Thoracic aorta (tissue), 2 donors: ENCODE data around the gene ADCY7. TPM values are rescaled to one million over a fixed set of nuclear protein-coding genes. Genes with fewer than 3 reads are reported as not detected.
"Not testable (repeated sequence)": the region's sequence is repeated elsewhere in the genome, so short reads cannot be mapped to it uniquely, and the experiment has no call there.

Source experiments
- ATAC-seq: fragments of 150-250 bp; one replicate; pipeline ENCODE4 v1.8.0; 2017; ENCODE audit warnings: low read depth; ENCODE audit not compliant: insufficient number of reproducible peaks, low FRiP score
- DNase-seq: peaks from one replicate; pipeline ENCODE4 v3.0.0-alpha.2; 2020; ENCODE audit warnings: low spot score
- H3K27ac ChIP-seq, 2 donors: fragments of 200-600 bp; sonication (generic); 1 replicate in 1 of 2; 2 replicates in 1 of 2; pipeline ENCODE4 v1.5.1; 2016; ENCODE audit warnings: mild to moderate bottlenecking in 2 of 2, moderate library complexity in 2 of 2
- H3K27me3 ChIP-seq: fragments of 200-600 bp; sonication (generic); replicated peaks from 2 replicates; pipeline ENCODE4 v1.6.0; 2016; ENCODE audit warnings: mild to moderate bottlenecking; ENCODE audit not compliant: insufficient read depth
- H3K36me3 ChIP-seq: fragments of 200-600 bp; sonication (generic); one replicate; pipeline ENCODE4 v1.5.1; 2016
- H3K4me1 ChIP-seq, 2 donors: fragments of 200-600 bp; sonication (generic); 1 replicate in 1 of 2; 2 replicates in 1 of 2; pipeline versions ENCODE4 v1.5.1 to v1.6.0; 2016; ENCODE audit warnings: low read depth in 2 of 2, mild to moderate bottlenecking in 1 of 2; ENCODE audit not compliant: control insufficient read depth in 1 of 2
- H3K4me3 ChIP-seq: fragments of 200-600 bp; sonication (generic); 2 replicates; pipeline ENCODE4 v1.5.1; 2016; ENCODE audit warnings: mild to moderate bottlenecking
- H3K9me3 ChIP-seq: fragments of 200-600 bp; sonication (generic); 2 replicates; pipeline ENCODE4 v1.5.1; 2016
- CTCF ChIP-seq: fragments of 200-600 bp; sonication (generic); IDR thresholded peaks from one replicate; pipeline ENCODE4 v1.5.1; 2019; ENCODE audit warnings: antibody characterized with exemption
- total RNA-seq, 2 donors: library from RNA; depleted of rRNA; stranded (reverse); fragments of >200 nt; gene quantifications; one replicate each; pipeline versions ENCODE4 v1.1.0 to v1.2.3, GENCODE V29; 2016

ADCY7 gene
- total RNA-seq, 2 donors from 2014 or later, result 35.9 to 39.8 TPM

GRCh38 chr16:50238868-50239301, 27.5 kb upstream of the ADCY7 start:
- ATAC-seq (no peak), DNase-seq (no peak)
- no peaks in the 10 kb centered on the region for H3K9me3 ChIP-seq
- no peak overlapping the region for H3K27ac ChIP-seq
- H3K4me1 ChIP-seq, result peaks cover 0 to 8% of the 10 kb centered on the region in 2 donors
- no peaks in the 10 kb centered on the region for H3K36me3 ChIP-seq
- TF ChIP-seq CTCF, result no peak
- no peaks in the 10 kb centered on the region for H3K27me3 ChIP-seq
- H3K4me3 ChIP-seq, result no peak overlapping the region

DNA sequence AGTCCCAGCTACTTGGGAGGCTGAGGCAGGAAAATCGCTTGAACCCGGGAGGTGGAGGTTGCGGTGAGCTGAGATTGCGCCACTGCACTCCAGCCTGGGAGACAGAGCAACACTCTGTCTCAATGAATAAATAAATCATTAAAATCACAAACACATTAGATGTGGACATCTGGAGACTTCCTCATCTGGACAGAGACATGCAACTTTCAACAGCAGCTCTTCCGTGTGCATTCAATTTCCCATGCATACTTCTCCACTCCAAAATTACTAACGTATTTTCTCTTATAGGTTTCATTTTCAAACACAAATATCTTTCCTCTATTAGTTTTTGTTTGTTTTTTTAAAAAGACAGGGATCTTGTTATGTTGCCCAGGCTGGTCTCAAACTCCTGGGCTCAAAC, 23.3 kb upstream of the ADCY7 start:
- ATAC-seq, result not testable (repeated sequence)

DNA sequence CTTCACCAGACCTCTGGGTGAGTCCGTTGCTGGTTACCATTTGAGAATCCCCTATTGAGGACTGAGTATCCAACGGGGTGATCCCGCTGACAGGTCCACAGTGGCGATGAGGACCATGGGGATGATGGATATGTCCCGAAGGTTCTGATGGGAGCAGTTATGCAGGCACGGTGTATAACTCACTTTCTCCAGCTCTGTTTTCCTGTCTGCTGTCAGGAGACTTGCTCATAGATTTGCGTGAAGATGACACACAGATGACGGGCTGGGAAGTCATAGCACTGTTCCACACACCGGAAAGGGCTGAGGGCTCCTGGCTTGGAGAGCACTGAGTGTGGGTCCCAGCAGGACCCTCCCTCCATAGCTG, 22.2 kb upstream of the ADCY7 start:
- H3K27ac ChIP-seq, result no peak overlapping the region

More for the DNA sequence above, 23.3 kb upstream of the ADCY7 start:
- peaks cover 0 to 30% of the 10 kb centered on the region in 2 donors for H3K4me1 ChIP-seq
- H3K4me3 ChIP-seq, H3K9me3 ChIP-seq, H3K27me3 ChIP-seq, DNase-seq, H3K36me3 ChIP-seq, H3K27ac ChIP-seq: not testable (repeated sequence)

GRCh38 chr16:50244504-50245416, 21.6 kb upstream of the ADCY7 start:
- Histone ChIP-seq H3K27me3 (no peaks in the 10 kb centered on the region), H3K4me1 (peaks cover 0 to 37% of the 10 kb centered on the region in 2 donors), H3K36me3 (no peaks in the 10 kb centered on the region), H3K27ac (no peak overlapping the region), H3K4me3 (peak overlapping the region; percentile 76), H3K9me3 (no peaks in the 10 kb centered on the region)
- DNase-seq (no peak), ATAC-seq (no peak)
- TF ChIP-seq CTCF, result no peak

More for the DNA sequence above, 22.2 kb upstream of the ADCY7 start:
- Histone ChIP-seq H3K4me3 (no peak overlapping the region), H3K4me1 (peaks cover 0 to 37% of the 10 kb centered on the region in 2 donors), H3K36me3 (no peaks in the 10 kb centered on the region), H3K9me3 (no peaks in the 10 kb centered on the region), H3K27me3 (no peaks in the 10 kb centered on the region)
- TF ChIP-seq CTCF, result no peak
- no peak for DNase-seq
- no peak for ATAC-seq

GRCh38 chr16:50245417-50246298, 20.7 kb upstream of the ADCY7 start:
- H3K27ac ChIP-seq, result no peak overlapping the region
- peaks cover under 1 to 36% of the 10 kb centered on the region in 2 donors for H3K4me1 ChIP-seq
- H3K4me3 ChIP-seq, result peak overlapping the region; percentile 76
- no peaks in the 10 kb centered on the region for H3K27me3 ChIP-seq
- H3K9me3 ChIP-seq, result no peaks in the 10 kb centered on the region
- H3K36me3 ChIP-seq, result no peaks in the 10 kb centered on the region
- no peak for DNase-seq
- TF ChIP-seq CTCF, result no peak
- ATAC-seq, result peak; percentile 3
